Stimulated activated CD4-positive, alpha-beta T cell treated with anti-CD3 and anti-CD28 coated beads, Interleukin-1b, Interleukin-23, amount 100 ng/mL, for 4 hours (primary cell): ENCODE data around the gene UBE2K.
"Not testable (repeated sequence)": the region's sequence is repeated elsewhere in the genome, so short reads cannot be mapped to it uniquely, and the experiment has no call there.

ENCODE experiments used
- DNase-seq, 2 donors: peaks; one replicate each; pipeline ENCODE4 v3.0.0-alpha.2; 2020; ENCODE audit warnings: low read depth in 2 of 2

The UBE2K gene, protein sequence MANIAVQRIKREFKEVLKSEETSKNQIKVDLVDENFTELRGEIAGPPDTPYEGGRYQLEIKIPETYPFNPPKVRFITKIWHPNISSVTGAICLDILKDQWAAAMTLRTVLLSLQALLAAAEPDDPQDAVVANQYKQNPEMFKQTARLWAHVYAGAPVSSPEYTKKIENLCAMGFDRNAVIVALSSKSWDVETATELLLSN

GRCh38 chr4:39697740-39698423, at the start of gene UBE2K:
Gene UBE2K (plus strand): TSS chr4:39698136. CDS start chr4:39698328, 192 bp downstream.
- DNase-seq, result peak; percentile 84 to 88

- no peak for DNase-seq
These were observed 49.7 kb upstream of the UBE2K start for GRCh38 chr4:39648213-39648612.

DNA sequence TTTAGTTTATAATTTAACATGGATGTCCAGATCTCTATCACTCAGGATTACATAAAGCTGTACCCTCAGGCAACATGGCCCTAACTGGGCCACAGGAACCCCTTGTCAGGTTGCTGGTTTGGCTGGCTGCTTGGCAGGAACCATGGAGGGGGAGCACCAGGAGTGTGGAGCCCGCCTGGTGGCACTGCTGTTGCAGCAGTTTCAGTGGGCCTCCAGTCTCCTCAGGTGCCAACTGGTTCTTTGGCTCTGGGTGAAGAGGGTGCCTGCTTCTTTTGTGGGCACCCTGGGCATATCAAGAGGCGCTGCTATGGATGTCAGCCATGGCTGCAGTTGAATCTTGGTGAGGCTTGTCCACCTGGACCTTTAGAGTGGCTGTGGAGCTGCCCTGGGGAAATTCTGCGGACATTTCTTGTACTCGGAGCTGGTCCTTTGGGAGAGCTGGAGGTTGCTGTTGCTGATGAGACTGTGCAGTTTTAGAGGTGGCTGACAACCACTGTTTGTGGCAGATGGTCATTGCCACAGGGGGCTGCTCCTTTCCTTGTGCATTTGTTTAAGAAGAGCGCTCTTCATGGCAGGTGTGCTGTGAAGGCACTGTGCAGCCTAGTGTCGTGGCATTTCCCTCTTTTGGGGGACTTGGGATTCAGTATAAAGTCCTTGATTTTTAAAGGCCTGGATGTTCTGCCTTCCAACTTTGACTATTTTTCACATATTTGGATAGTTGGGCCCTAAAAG, 48.9 kb upstream of the UBE2K start:
- DNase-seq, result no peak

DNA sequence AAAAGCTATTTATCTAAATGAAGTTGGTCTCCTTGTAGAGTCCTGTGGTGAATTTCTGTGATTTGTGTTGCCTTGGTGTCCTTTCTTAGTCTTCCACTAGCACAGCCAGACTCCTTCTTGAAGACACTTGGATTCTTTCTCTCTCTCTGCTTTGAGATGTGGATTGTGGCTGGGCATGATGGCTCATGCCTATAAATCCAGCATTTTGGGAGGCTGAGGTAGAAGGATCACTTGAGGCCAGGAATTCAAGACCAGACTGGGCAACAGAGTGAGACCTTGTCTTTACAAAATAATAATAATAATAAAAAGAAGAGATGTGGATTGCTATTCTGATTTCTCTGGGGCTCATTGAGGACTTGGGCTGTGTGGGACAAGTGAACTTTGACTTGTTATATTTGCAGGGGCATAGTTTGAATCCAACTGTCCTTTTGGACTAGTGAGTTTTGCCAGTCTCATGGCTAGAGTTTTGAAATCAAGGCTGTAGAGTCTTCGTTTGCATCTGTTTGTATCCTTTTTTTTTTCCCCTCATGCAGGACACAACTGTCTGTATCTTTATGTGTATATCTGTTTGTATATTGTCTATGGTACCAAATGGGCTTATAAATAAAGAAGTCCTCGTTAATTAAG, 48.2 kb upstream of the UBE2K start:
- no peak for DNase-seq

DNA sequence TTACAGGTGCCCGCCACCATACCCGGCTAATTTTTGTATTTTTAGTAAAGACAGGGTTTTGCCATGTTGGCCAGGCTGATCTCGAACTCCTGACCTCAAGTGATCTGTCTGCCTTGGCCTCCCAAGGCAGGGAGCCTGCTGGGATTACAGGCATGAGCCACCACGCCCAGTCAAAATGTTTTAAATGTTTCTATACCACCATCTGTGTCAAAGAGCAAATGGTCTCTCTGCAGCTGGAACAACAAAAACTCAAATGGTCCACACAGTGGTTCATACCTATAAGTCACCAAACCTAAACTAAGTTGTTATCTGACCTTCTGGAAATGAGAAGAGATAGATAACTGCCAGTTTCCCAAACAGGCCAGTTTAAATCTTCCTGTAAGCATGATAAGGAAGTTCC, 46.4 kb upstream of the UBE2K start:
- DNase-seq, result not testable (repeated sequence)

DNA sequence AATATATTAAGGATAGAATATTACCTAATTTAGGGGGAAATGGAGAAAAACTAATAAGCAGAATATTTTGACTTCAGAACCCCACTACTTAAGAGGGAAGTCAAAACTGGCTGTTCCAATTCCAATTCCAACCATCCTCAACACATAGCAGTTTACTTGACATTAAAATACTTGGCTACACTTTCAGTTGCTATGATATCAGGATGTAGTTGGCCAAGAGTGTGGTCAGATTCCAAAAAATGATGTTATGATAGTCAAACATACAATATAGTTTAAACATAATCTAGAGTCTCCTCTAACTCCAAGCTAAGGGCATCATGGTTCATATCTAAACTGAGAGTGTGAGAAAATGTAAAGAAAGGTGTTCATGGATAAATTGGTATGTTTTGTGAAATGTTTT, 42.7 kb upstream of the UBE2K start:
- DNase-seq, result no peak

DNA sequence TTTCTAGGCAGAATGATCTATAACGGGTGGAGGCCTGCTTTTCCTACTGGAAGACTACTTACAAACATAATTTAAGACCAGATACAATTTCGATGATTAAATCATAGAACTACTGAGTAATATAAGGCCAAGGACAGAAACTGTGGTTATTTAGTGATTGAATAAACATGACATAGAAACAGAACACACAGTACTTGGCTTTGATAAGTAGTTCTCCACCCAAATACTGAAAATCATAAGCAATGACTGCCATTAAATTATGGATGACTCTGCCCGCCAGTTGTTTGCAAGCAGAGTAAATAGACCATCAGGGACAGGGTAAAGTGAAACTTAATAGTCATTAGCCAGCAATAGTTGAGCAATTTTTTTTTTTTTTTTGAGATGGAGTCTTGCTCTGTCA, 42.1 kb upstream of the UBE2K start:
- DNase-seq, result no peak

GRCh38 chr4:39656638-39657037, 41.3 kb upstream of the UBE2K start:
- not testable (repeated sequence) for DNase-seq

- no peak for DNase-seq
These were observed 40.5 kb upstream of the UBE2K start for GRCh38 chr4:39657465-39657864.

DNA sequence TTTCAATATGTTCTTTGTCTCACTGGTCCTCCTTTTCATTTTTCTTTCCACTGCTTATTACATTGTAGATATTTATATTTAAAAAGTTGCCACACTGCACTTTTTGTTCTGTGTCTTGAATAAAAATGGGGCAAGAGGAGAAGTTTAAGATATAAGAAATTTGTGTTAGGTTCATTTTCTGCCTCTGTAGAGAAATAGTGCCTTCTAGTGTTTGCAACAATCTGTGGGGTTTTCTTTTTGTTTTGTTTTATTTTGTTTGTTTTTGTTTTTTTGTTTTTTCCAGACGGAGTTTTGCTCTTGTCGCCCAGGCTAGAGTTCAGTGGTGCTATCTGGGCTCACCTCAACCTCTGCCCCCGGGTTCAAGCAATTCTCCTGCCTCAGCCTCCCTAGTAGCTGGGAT, 39.2 kb upstream of the UBE2K start:
- DNase-seq, result no peak

DNA sequence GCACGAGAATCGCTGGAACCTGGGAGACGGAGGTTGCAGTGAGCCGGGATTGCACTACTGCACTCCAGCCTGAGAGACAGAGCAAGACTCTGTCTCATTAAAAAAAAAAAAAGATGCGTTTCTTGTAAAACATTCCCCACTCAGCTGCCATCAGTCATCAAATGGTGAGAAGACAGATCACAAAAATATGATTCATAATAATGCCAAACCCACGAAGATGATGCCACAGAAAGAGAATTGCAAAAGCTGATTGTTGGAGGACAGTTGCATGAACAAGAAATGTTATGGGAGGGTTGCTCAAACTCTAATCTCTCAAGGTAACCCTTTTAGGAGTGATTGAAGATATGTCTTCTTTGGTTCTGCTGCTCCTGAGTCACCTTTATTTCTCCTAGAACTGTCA, 37.9 kb upstream of the UBE2K start:
- no peak for DNase-seq

GRCh38 chr4:39660757-39661156, 37.2 kb upstream of the UBE2K start:
- no peak for DNase-seq

DNA sequence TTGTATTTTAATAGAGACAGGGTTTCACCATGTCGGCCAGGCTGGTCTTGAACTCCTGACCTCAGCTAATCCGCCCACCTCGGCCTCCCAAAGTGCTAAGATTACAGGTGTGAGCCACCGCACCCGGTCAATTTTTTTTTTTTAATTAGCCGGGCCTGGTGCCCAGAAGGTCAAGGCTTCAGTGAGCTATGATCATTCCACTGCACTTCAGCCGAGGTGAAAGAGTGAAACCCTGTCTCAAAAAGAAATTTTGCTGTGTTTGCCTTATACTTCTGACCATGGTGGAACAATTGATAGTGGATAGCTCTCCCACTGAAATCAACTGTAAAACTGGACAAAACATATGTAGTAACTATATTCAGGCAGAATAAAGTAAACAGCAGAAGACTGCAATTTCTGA, 35.3 kb upstream of the UBE2K start:
- DNase-seq, result no peak

DNA sequence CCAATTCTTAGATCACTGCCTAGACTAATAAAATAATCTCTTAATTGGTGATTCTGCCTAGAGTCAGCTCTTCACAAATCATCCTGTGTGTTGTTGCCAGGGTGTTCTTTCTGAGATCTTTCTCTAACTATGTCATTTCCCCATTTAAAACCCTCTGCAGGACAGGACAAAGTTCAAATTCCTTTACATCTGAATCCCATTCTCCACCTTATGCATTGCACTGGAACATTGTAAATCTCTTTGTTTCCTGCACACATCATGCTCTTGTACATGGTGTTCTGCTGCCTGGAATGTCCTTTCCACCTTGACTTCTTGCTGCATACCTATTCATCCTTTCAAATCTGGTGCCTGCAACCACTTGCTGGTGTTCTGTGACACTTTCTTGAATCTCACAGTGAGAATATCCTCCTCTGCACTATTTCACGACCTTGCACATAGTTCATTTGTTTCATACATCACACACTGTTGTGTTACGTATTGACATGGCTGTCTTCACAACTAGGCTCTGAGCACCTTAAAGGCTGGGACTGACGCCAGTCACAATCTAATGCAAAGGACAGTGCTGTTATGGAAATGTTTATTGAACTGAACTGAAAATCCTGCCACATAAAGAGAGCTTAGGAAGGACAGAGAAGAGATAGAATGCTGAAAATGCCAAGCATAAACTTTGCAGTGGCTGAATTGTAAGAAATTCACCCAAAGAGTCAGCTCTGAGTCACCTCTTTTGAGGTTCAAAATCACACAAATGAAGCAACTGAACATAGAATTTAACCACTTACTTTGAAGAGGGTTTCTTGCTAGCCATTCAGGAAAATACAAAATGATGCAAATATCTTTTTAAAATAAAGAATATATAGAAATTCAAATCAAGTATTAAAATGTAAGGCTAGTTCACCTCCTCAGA, 32.9 kb upstream of the UBE2K start:
- no peak for DNase-seq

DNA sequence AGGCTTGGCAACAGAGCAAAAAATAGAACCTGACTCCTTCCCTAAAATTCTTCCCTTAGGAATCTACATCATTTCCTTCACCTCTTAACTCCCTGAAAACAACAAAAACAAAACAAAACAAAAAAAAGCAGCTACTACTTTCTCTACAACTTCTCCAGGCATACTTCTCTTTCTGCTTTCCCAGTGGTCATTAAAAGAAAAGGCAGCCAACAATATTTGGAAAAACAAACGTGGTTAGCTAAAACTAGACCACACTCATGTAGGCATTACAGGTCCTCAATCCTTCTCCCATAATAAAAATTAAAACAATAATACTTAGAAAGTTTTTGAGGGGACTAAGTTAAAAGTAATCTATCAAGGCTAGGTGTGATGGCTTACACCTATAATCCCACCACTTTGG, 30.2 kb upstream of the UBE2K start:
- DNase-seq, result no peak

DNA sequence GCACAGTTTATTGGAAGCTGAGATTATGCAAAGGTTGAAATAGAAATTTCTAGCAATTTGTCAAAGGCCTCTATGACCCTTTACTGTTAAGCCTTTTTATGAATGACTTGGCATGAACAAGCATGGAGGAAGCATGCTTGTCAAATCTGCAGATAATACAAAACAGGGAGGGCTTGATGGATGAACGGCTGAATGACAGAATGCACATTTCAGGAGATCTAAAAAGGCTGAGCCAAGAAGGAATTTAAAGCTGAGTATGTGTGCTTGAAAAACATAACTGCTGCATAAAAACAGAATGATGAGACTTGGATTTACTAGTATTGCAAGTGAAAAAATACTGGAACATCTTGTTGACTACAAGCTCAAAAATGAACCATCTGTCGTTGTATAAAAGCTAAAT, 29.0 kb upstream of the UBE2K start:
- no peak for DNase-seq

DNA sequence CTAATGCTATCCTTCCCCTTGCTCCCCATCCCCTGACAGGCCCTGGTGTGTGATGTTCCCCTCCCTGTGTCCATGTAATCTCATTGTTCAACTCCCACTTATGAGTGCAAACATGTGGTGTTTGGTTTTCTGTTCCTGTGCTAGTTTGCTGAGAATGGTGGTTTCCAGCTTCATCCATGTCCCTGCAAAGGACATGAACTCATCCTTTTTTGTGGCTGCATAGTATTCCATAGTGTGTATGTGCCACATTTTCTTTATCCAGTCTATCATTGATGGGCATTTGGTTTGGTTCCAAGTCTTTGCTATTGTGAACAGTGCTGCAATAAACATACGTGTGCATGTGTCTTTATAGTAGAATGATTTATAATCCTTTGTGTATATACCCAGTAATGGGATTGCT, 27.6 kb upstream of the UBE2K start:
- DNase-seq, result not testable (repeated sequence)

DNA sequence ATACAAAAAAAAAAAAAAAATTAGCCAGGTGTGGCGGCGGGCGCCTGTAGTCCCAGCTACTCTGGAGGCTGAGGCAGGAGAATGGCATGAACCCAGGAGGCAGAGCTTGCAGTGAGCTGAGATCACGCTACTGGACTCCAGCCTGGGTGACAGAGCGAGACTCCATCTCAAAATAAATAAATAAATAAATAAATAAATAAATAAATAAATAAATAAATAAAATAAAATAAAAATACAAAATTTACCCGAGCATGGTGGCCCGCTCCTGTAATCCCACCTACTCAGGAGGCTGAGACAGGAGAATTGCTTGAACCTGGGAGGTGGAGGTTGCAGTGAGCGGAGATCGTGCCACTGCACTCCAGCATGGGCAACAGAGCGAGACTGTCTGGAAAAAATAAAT, 22.3 kb upstream of the UBE2K start:
- DNase-seq, result not testable (repeated sequence)

DNA sequence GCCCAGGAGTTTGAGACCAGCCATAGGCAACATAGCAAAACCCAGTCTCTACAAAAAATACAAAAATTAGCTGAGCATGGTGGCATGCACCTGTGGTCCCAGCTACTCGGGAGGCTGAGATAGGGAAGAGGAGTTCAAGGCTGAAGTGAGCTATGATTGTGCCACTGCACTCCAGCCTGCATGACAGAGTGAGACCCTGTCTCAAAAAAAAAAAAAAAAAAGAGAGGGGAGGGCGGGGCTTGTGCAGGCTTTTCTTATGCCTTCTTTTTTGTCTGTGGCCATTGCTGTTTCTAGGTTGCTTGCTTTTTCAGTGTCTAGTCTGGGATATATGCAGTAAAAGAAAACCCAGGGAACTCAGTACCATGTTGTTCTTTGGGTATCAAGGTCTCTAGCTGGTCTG, 16.9 kb upstream of the UBE2K start:
- DNase-seq, result not testable (repeated sequence)

GRCh38 chr4:39682138-39682537, 15.8 kb upstream of the UBE2K start:
- DNase-seq, result no peak

GRCh38 chr4:39685990-39686389, 11.9 kb upstream of the UBE2K start:
- no peak for DNase-seq

DNA sequence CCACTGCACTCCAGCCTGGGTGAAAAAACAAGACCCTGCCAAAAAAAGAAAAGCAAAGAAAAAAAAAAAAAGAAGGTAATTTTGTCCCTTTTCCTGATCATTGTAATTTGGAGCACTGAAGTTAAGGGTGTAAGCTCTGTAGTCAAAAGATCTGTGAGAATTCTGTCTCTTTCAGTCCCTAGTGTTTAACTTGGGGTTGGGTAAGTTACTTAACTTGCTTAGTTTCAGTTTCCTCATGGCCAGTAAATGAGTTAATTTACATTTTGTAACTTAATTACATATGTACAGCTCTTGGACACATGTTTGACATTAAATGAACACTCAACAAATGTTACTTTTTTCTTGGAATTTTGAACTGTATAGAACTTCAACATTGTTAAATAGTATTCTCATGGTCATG, 10.9 kb upstream of the UBE2K start:
- DNase-seq, result no peak
